DOHH2 (cell line): Measurements from ENCODE around the gene GALNT9.

Experiments
- EZH2phosphoT487 ChIP-seq: fragments of 200-600 bp; sonication (generic); IDR thresholded peaks from 2 replicates; pipeline ENCODE4 v1.6.1; 2017; ENCODE audit warnings: borderline replicate concordance, mild to moderate bottlenecking, antibody characterized with exemption, low read length, moderate library complexity, mixed read lengths
- TF ChIP-seq, protein P1 (sequence below): fragments of 200-600 bp; sonication (generic); IDR thresholded peaks from one replicate; pipeline ENCODE4 v1.5.1; 2014; ENCODE audit warnings: antibody characterized with exemption, mild to moderate bottlenecking, low read depth, low read length; ENCODE audit not compliant: poor library complexity, severe bottlenecking

DNA sequence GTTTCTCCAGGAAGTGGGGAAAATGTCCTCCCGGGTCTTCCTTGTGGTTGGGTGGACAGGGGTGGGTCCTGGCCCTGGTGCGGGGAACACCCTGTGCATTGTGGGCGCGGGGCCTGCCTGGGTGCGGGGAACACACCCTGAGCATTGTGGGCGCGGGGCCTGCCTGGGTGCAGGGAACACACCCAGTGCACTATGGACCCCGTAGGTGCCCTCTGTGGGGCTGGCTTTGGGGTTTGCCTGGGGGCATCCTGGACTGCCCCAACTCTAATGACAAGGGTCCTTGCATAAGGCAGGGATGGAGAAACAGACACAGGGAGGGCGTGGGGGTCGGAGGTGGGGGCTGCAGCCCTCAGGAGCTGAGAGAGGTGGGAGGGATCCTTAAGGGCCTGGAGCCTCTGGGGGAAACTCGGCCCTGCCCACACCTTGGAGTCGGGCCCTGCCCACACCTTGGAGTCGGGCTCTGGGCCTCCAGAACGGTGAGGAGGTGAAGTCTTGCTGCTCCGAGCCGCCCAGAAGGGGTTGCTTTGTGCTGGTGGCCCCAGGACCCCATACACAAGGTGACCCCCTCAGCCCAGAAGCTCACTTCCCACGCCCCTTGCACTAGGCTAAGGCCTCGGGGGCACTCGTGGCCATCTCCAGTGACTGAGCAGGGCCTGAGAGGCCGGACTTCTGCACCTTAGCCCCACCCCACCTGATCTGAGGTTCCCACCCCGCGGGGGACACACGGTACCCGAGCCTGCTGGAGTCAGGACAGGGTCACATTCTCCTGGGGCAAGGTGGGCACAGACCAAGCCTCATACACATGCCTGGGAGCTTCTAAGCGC lies 69.3 kb downstream of the GALNT9 start:
- TF ChIP-seq, protein P1, sequence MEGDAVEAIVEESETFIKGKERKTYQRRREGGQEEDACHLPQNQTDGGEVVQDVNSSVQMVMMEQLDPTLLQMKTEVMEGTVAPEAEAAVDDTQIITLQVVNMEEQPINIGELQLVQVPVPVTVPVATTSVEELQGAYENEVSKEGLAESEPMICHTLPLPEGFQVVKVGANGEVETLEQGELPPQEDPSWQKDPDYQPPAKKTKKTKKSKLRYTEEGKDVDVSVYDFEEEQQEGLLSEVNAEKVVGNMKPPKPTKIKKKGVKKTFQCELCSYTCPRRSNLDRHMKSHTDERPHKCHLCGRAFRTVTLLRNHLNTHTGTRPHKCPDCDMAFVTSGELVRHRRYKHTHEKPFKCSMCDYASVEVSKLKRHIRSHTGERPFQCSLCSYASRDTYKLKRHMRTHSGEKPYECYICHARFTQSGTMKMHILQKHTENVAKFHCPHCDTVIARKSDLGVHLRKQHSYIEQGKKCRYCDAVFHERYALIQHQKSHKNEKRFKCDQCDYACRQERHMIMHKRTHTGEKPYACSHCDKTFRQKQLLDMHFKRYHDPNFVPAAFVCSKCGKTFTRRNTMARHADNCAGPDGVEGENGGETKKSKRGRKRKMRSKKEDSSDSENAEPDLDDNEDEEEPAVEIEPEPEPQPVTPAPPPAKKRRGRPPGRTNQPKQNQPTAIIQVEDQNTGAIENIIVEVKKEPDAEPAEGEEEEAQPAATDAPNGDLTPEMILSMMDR: no peak
- no peak for TF ChIP-seq EZH2phosphoT487
